DND-41 (cell line): ENCODE data around the gene DYNLT1.

Experiments used
- ATAC-seq: fragments of 200-7000 bp; cut with Tn5 transposase; 3 replicates; pipeline ENCODE4 v1.9.1; 2021; ENCODE audit warnings: low read depth; ENCODE audit not compliant: insufficient read depth
- DNase-seq: peaks from one replicate; pipeline ENCODE4 v3.0.0-alpha.2; 2020
- H2AFZ ChIP-seq: 2 replicates; pipeline ENCODE4 v1.6.0; 2012; ENCODE audit warnings: low read depth, low read length
- H3K27ac ChIP-seq: 2 replicates; pipeline ENCODE4 v1.5.1; 2012; ENCODE audit warnings: low read length, inconsistent platforms
- H3K27me3 ChIP-seq: fragments of 200-600 bp; sonication (generic); 2 replicates; pipeline ENCODE4 v1.6.0; 2012; ENCODE audit warnings: low read length, mild to moderate bottlenecking, inconsistent platforms; ENCODE audit not compliant: insufficient read depth, poor library complexity
- H3K36me3 ChIP-seq: 2 replicates; pipeline ENCODE4 v1.5.1; 2012; ENCODE audit warnings: low read length, inconsistent platforms; ENCODE audit not compliant: insufficient read depth
- H3K4me1 ChIP-seq: 2 replicates; pipeline ENCODE4 v1.5.1; 2012; ENCODE audit warnings: mild to moderate bottlenecking, low read length; ENCODE audit not compliant: insufficient read depth
- H3K4me2 ChIP-seq: 2 replicates; pipeline ENCODE4 v1.6.0; 2012; ENCODE audit warnings: mild to moderate bottlenecking, moderate library complexity, low read length, inconsistent platforms; ENCODE audit not compliant: insufficient read depth
- H3K4me3 ChIP-seq, 2 experiments: fragments of 200-600 bp in 1 of 2; shearing (Covaris generic) in 1 of 2; 2 replicates each; pipeline ENCODE4 v1.5.1; 2012 to 2016; ENCODE audit warnings: inconsistent platforms in 2 of 2, low read length in 2 of 2, mild to moderate bottlenecking in 2 of 2, low read depth in 1 of 2, moderate library complexity in 1 of 2
- H3K79me2 ChIP-seq: 2 replicates; pipeline ENCODE4 v1.6.0; 2012; ENCODE audit warnings: low read length, inconsistent platforms; ENCODE audit not compliant: insufficient read depth
- H3K9ac ChIP-seq: 2 replicates; pipeline ENCODE4 v1.6.0; 2012; ENCODE audit warnings: low read depth, mild to moderate bottlenecking, inconsistent platforms, low read length, moderate library complexity
- H3K9me3 ChIP-seq: 2 replicates; pipeline ENCODE4 v1.5.1; 2012; ENCODE audit warnings: low read length, moderate library complexity, mild to moderate bottlenecking, inconsistent platforms; ENCODE audit not compliant: insufficient read depth, severe bottlenecking
- H4K20me1 ChIP-seq: 2 replicates; pipeline ENCODE4 v1.6.0; 2012; ENCODE audit warnings: low read length; ENCODE audit not compliant: insufficient read depth
- CTCF ChIP-seq: IDR thresholded peaks from 2 replicates; pipeline ENCODE4 v1.5.1; 2012; ENCODE audit warnings: borderline replicate concordance, low read length, moderate library complexity, mild to moderate bottlenecking; ENCODE audit not compliant: poor library complexity, severe bottlenecking; ENCODE audit errors: extremely low read depth
- EZH2 ChIP-seq: IDR thresholded peaks from 3 replicates; pipeline ENCODE4 v1.6.1; 2012; ENCODE audit warnings: borderline replicate concordance, low read depth, mild to moderate bottlenecking, moderate library complexity, low read length, inconsistent platforms; ENCODE audit not compliant: severe bottlenecking

The DYNLT1 gene

GRCh38 chr6:158626360-158627167 lies 18.0 kb downstream of the DYNLT1 start:
- H3K27me3 ChIP-seq, result no peaks in the 10 kb centered on the region
- H3K4me1 ChIP-seq, result no peaks in the 10 kb centered on the region
- H3K4me3 ChIP-seq, result no peak overlapping the region
- TF ChIP-seq EZH2 (no peak), CTCF (no peak)
- peaks cover 93% of the 10 kb centered on the region for H3K36me3 ChIP-seq
- H4K20me1 ChIP-seq, result peaks cover 30% of the 10 kb centered on the region; the same call in 1 of the 2 replicates
- H3K9me3 ChIP-seq, result no peaks in the 10 kb centered on the region
- DNase-seq (no peak), ATAC-seq (no peak)
- H3K9ac ChIP-seq, result no peak overlapping the region
- H3K4me2 ChIP-seq, result no peak overlapping the region
- no peak overlapping the region for H3K27ac ChIP-seq
- H2AFZ ChIP-seq, result no peak overlapping the region
- H3K79me2 ChIP-seq, result no peaks in the 10 kb centered on the region

- Histone ChIP-seq H3K27me3 (no peaks in the 10 kb centered on the region), H3K4me1 (no peaks in the 10 kb centered on the region), H3K79me2 (no peaks in the 10 kb centered on the region), H3K36me3 (peaks cover 94% of the 10 kb centered on the region), H3K4me3 (no peak overlapping the region), H2AFZ (no peak overlapping the region), H3K27ac (no peak overlapping the region), H3K9me3 (no peaks in the 10 kb centered on the region), H3K9ac (no peak overlapping the region), H4K20me1 (peaks cover 26% of the 10 kb centered on the region; the same call in 1 of the 2 replicates), H3K4me2 (no peak overlapping the region)
- ATAC-seq, result no peak
- DNase-seq, result no peak
- TF ChIP-seq CTCF (no peak), EZH2 (no peak)
Measured at GRCh38 chr6:158625881-158626305, 18.6 kb downstream of the DYNLT1 start.

GRCh38 chr6:158624684-158625682 lies 19.6 kb downstream of the DYNLT1 start:
- Histone ChIP-seq H3K36me3 (peaks cover 94% of the 10 kb centered on the region), H2AFZ (no peak overlapping the region), H3K79me2 (no peaks in the 10 kb centered on the region), H4K20me1 (peaks cover 25% of the 10 kb centered on the region; the same call in 1 of the 2 replicates), H3K9ac (no peak overlapping the region), H3K9me3 (no peaks in the 10 kb centered on the region), H3K27me3 (no peaks in the 10 kb centered on the region), H3K27ac (no peak overlapping the region), H3K4me3 (no peak overlapping the region), H3K4me2 (no peak overlapping the region), H3K4me1 (no peaks in the 10 kb centered on the region)
- no peak for TF ChIP-seq EZH2
- no peak for TF ChIP-seq CTCF
- DNase-seq (no peak), ATAC-seq (no peak)
